K562 treated with DMSO at 1 percent for 4 hours (cell line): Measurements from ENCODE around the gene HACL1. TPM values are rescaled to one million over a fixed set of nuclear protein-coding genes. Genes with fewer than 3 reads are reported as not detected.

Experiments used
- total RNA-seq: library from RNA; unstranded; fragments of 300-600 nt; gene quantifications from 2 replicates; pipeline ENCODE4 v1.2.3, GENCODE V29; 2022; ENCODE audit not compliant: insufficient read depth

The HACL1 gene
- total RNA-seq = 43.2 and 52.5 TPM in 2 replicates

DNA sequence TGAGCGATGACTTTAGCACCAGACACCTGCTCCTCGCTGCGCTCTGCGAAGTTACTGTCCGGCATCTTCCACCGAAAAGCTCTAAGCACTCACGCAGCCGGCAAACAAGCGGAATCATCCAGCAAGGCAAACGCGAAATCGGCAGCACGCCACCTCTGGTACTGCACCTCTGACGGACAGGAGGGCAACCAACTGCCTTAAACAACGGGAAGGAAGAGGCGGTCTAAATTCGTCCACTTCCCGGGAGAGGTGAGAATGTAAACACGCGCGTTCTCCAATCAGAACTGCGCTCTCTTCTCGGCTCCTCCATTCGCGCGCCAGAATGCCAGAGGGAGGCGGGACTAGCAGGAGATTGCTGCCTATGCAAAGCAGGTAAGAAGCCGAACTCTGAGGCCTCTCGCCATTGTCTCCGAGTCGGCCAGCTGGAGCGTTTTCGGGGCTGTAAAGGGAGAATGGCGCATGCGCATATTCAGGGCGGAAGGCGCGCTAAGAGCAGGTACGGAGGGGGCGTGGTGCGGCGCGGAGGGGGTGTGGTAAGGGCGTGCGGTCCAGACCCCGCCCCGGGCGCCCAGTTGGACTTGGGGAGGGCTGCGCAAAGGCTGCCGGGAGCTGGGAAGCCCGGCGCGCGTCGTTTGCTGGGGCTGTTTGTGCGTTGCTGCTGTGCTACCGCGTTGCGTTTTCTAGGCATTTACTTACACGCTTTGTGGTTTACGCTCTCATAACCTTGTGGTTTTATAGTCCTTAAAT lies at the start of gene HACL1, which contains the start of gene BTD:
Gene HACL1 (minus strand): TSS at position 171 of the 747 bp plus-strand sequence. CDS start 106 bp downstream, at position 65.
Gene BTD (plus strand): TSS at position 347 of the 747 bp plus-strand sequence. CDS start 33,695 bp downstream, outside the sequence.

DNA sequence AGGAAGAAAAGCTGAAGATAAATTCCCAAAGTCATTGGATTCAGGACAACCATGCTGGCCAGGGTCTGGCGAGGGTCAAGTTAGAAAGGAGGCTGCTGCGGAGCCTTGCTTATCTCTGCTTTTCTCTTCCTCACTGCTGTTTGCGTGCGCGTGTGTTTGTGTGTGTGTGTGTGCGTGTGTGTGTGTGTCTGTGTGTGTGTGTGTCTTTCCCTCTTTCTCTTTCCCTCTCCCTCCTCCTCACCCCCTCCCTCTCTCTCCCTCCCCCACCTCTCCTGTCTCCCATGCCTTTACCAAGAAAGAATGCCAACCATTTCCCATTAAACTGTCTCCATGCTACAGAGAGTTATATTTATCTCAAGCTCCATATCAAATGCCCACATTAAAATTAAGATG lies 79.8 kb downstream of the HACL1 start, which contains the start of gene COLQ:
Gene COLQ (minus strand): TSS at position 134 of the 393 bp plus-strand sequence. CDS start 81 bp downstream, at position 53.

Other genes starting within 250 kb of the HACL1 start
- 10.3 and 22.8 TPM in 2 replicates for gene METTL6, start 174.0 kb downstream of the HACL1 start, total RNA-seq
- 15.2 and 15.9 TPM in 2 replicates for gene EAF1, start 174.0 kb downstream of the HACL1 start, total RNA-seq
- 0.30 TPM in 1 of 2 replicates, not detected in the other for gene COLQ, start 79.9 kb downstream of the HACL1 start, total RNA-seq
- gene BTD, start 176 bp upstream of the HACL1 start, total RNA-seq = 10.2 and 12.5 TPM in 2 replicates
- gene ANKRD28, start 196.4 kb upstream of the HACL1 start, total RNA-seq = 16.6 and 17.8 TPM in 2 replicates